IMR-90 (cell line): ENCODE measurements around the gene STAT1. TPM values are rescaled to one million over a fixed set of nuclear protein-coding genes. Genes with fewer than 3 reads are reported as not detected.

Source experiments
- ATAC-seq: fragments of 200-7000 bp; cut with Tn5 transposase; 2 replicates; pipeline ENCODE4 v1.9.1; 2020; ENCODE audit warnings: low read depth, mild to moderate bottlenecking, moderate library complexity
- BruUV-seq: library from RNA; stranded (reverse); fragments of 400-500 nt; replicated peaks from 2 replicates; lab custom pipeline; 2021; lab: Mats Ljungman, UMichigan
- CTCF ChIA-PET: fragments of 300-600 bp; formaldehyde crosslinking; extraction: SDS; loops from one replicate; lab custom pipeline; 2021; ENCODE audit warnings: antibody characterized with exemption; lab: Yijun Ruan, JAX
- POLR2A ChIA-PET: fragments of 300-600 bp; sonication (Branson Sonifier 250); formaldehyde crosslinking; loops from one replicate; lab custom pipeline; 2022; ENCODE audit warnings: antibody characterized with exemption; ENCODE audit not compliant: unreplicated experiment; lab: Charles Lee
- DNase-seq: peaks from one replicate; pipeline ENCODE4 v3.0.0; 2013
- H2AFZ ChIP-seq: replicated peaks from 2 replicates; pipeline ENCODE3; 2013; ENCODE audit warnings: low read length, mild to moderate bottlenecking; ENCODE audit not compliant: poor library complexity
- H2AK5ac ChIP-seq: 2 replicates; pipeline ENCODE4 v1.6.1; 2013; ENCODE audit warnings: low read depth, low read length, inconsistent platforms
- H2AK9ac ChIP-seq: replicated peaks from 2 replicates; pipeline ENCODE3; 2013; ENCODE audit warnings: mild to moderate bottlenecking, low read depth, low read length, moderate library complexity; ENCODE audit not compliant: poor library complexity
- H2BK120ac ChIP-seq: 2 replicates; pipeline ENCODE4 v1.6.1; 2013; ENCODE audit warnings: low read depth, low read length, inconsistent platforms
- H2BK15ac ChIP-seq: 3 replicates; pipeline ENCODE4 v1.6.1; 2013; ENCODE audit warnings: low read depth, low read length, inconsistent platforms
- H2BK20ac ChIP-seq: 2 replicates; pipeline ENCODE4 v1.6.1; 2013; ENCODE audit warnings: low read depth, mild to moderate bottlenecking, inconsistent platforms, low read length, moderate library complexity
- H2BK5ac ChIP-seq: 2 replicates; pipeline ENCODE4 v1.6.1; 2013; ENCODE audit warnings: mild to moderate bottlenecking, low read depth, low read length, inconsistent platforms; ENCODE audit not compliant: poor library complexity, severe bottlenecking
- H3K14ac ChIP-seq: replicated peaks from 2 replicates; pipeline ENCODE4 v1.6.1; 2013; ENCODE audit warnings: low read depth, low read length, inconsistent platforms
- H3K18ac ChIP-seq: 2 replicates; pipeline ENCODE4 v1.6.1; 2013; ENCODE audit warnings: low read depth, low read length, control low read depth
- H3K23ac ChIP-seq: 2 replicates; pipeline ENCODE4 v1.6.1; 2013; ENCODE audit warnings: low read depth, low read length, inconsistent platforms
- H3K27ac ChIP-seq: 2 replicates; pipeline ENCODE4 v1.5.1; 2013; ENCODE audit warnings: mild to moderate bottlenecking, control low read depth, low read length; ENCODE audit not compliant: insufficient read depth
- H3K27me3 ChIP-seq: 2 replicates; pipeline ENCODE4 v1.6.1; 2013; ENCODE audit warnings: low read length; ENCODE audit not compliant: control insufficient read depth, insufficient read depth
- H3K36me3 ChIP-seq: 2 replicates; pipeline ENCODE4 v1.6.1; 2013; ENCODE audit warnings: low read length, mixed read lengths; ENCODE audit not compliant: control insufficient read depth, insufficient read depth
- H3K4ac ChIP-seq: 2 replicates; pipeline ENCODE4 v1.6.1; 2013; ENCODE audit warnings: low read depth, low read length, inconsistent platforms
- H3K4me1 ChIP-seq: 2 replicates; pipeline ENCODE4 v1.6.1; 2013; ENCODE audit warnings: low read length, mixed read lengths; ENCODE audit not compliant: control insufficient read depth, insufficient read depth
- H3K4me2 ChIP-seq: 2 replicates; pipeline ENCODE4 v1.6.1; 2013; ENCODE audit warnings: low read depth, mild to moderate bottlenecking, control low read depth, low read length, moderate library complexity
- H3K4me3 ChIP-seq: 2 replicates; pipeline ENCODE4 v1.5.1; 2013; ENCODE audit warnings: low read depth, mild to moderate bottlenecking, control low read depth, low read length, moderate library complexity; ENCODE audit not compliant: insufficient read depth
- H3K56ac ChIP-seq: 2 replicates; pipeline ENCODE4 v1.6.1; 2013; ENCODE audit warnings: low read length, inconsistent platforms; ENCODE audit not compliant: insufficient read depth; ENCODE audit errors: extremely low read depth
- H3K79me1 ChIP-seq, 2 experiments: 2 replicates each; pipeline ENCODE4 v1.6.1; 2013; ENCODE audit warnings: low read length in 2 of 2, inconsistent platforms in 1 of 2, low read depth in 1 of 2
- H3K9ac ChIP-seq: 2 replicates; pipeline ENCODE4 v1.6.1; 2013; ENCODE audit warnings: low read depth, low read length, control low read depth
- H3K9me1 ChIP-seq: 2 replicates; pipeline ENCODE4 v1.6.1; 2013; ENCODE audit warnings: low read length, inconsistent platforms; ENCODE audit not compliant: insufficient read depth
- H3K9me3 ChIP-seq: 2 replicates; pipeline ENCODE4 v1.6.1; 2013; ENCODE audit warnings: low read length; ENCODE audit not compliant: control insufficient read depth, insufficient read depth
- H4K20me1 ChIP-seq: 2 replicates; pipeline ENCODE4 v1.6.1; 2013; ENCODE audit warnings: low read length, inconsistent platforms; ENCODE audit not compliant: insufficient read depth
- H4K5ac ChIP-seq: 2 replicates; pipeline ENCODE4 v1.6.1; 2013; ENCODE audit warnings: mild to moderate bottlenecking, low read depth, low read length, control low read depth
- H4K8ac ChIP-seq, 2 experiments: 2 replicates each; pipeline ENCODE4 v1.6.1; 2013; ENCODE audit warnings: low read depth in 2 of 2, low read length in 2 of 2, control low read depth in 1 of 2, inconsistent platforms in 1 of 2
- H4K91ac ChIP-seq: 2 replicates; pipeline ENCODE4 v1.6.1; 2013; ENCODE audit warnings: low read depth, low read length, inconsistent platforms; ENCODE audit not compliant: insufficient read depth
- BHLHE40 ChIP-seq: fragments of 150-350 bp; IDR thresholded peaks from 2 replicates; pipeline ENCODE4 v1.6.1; 2016; ENCODE audit warnings: mild to moderate bottlenecking, low read depth, low read length
- CEBPB ChIP-seq: IDR thresholded peaks from 2 replicates; pipeline ENCODE4 v1.6.1; 2012; ENCODE audit warnings: low read depth, low read length, improper control_type of control experiment
- CHD1 ChIP-seq: IDR thresholded peaks from 2 replicates; pipeline ENCODE4 v1.6.1; 2012; ENCODE audit warnings: low read depth, low read length, improper control_type of control experiment
- ELK1 ChIP-seq: fragments of 150-350 bp; IDR thresholded peaks from 2 replicates; pipeline ENCODE4 v1.6.1; 2016; ENCODE audit warnings: low read depth, mild to moderate bottlenecking, low read length, moderate library complexity, borderline replicate concordance
- FOS ChIP-seq: fragments of 150-350 bp; IDR thresholded peaks from 2 replicates; pipeline ENCODE4 v1.6.1; 2016; ENCODE audit warnings: low read depth, low read length
- MXI1 ChIP-seq: IDR thresholded peaks from 2 replicates; pipeline ENCODE4 v1.6.1; 2012; ENCODE audit warnings: low read depth, mild to moderate bottlenecking, low read length, moderate library complexity, borderline replicate concordance
- POLR2A ChIP-seq: IDR thresholded peaks from 2 replicates; pipeline ENCODE4 v1.6.1; 2012; ENCODE audit warnings: mild to moderate bottlenecking, low read depth, low read length
- RAD21 ChIP-seq: IDR thresholded peaks from 2 replicates; pipeline ENCODE4 v1.6.1; 2012; ENCODE audit warnings: low read length, improper control_type of control experiment
- RCOR1 ChIP-seq: IDR thresholded peaks from 2 replicates; pipeline ENCODE4 v1.6.1; 2012; ENCODE audit warnings: mild to moderate bottlenecking, low read length, improper control_type of control experiment; ENCODE audit not compliant: insufficient replicate concordance
- RFX5 ChIP-seq: IDR thresholded peaks from 2 replicates; pipeline ENCODE4 v1.8.0; 2012; ENCODE audit warnings: low read depth, mild to moderate bottlenecking, low read length, moderate library complexity
- SMC3 ChIP-seq: fragments of 150-350 bp; IDR thresholded peaks from 2 replicates; pipeline ENCODE4 v1.6.1; 2016; ENCODE audit warnings: low read depth, mild to moderate bottlenecking, antibody characterized with exemption, low read length, moderate library complexity
- USF2 ChIP-seq: fragments of 150-350 bp; IDR thresholded peaks from 2 replicates; pipeline ENCODE4 v1.6.1; 2017; ENCODE audit warnings: mild to moderate bottlenecking, antibody characterized with exemption, low read length, low read depth
- dilution Hi-C: fragments of 300-500 bp; cut with HindIII; formaldehyde crosslinking; loops from one replicate; pipeline ENCODE4 v1.14.3; 2018; ENCODE audit warnings: low sequenced_read_pairs; ENCODE audit not compliant: unreplicated experiment
- in situ Hi-C: fragments of 300-500 bp; cut with MboI; formaldehyde crosslinking; loops from 3 replicates; pipeline ENCODE4 v1.14.3; 2019; ENCODE audit warnings: low sequenced_read_pairs, inconsistent platforms, mixed read lengths
- intact Hi-C: fragments of 100-400 bp; cut with micrococcal nuclease; formaldehyde crosslinking; loops from 2 replicates; pipeline ENCODE4 v1.10.0; 2022
- polyA plus RNA-seq, 3 experiments: library from polyadenylated mRNA; depleted of rRNA; stranded (reverse); fragments of >200 nt; gene quantifications; 2 replicates each; pipeline ENCODE4 v1.2.3, GENCODE V29; 2012; ENCODE audit warnings: low replicate concordance in 1 of 3
- total RNA-seq: library from RNA; depleted of rRNA; stranded (reverse); fragments of >200 nt; gene quantifications from 2 replicates; pipeline ENCODE4 v1.2.3, GENCODE V29; 2012

The STAT1 gene
- total and polyA plus RNA-seq, 2 of the 4 experiments (the other 2 are of a cell fraction), result 43.2 to 67.9 TPM

GRCh38 chr2:191009541-191010374 lies 4.2 kb downstream of the STAT1 start (continued):
- TF ChIP-seq SMC3 (no peak), CHD1 (no peak), POLR2A (no peak)

- ATAC-seq (no peak), DNase-seq (no peak)
- no TSS peak for BruUV-seq
- Histone ChIP-seq H2BK15ac (no peak overlapping the region), H4K5ac (no peak overlapping the region), H3K4me2 (no peak overlapping the region), H2BK20ac (no peak overlapping the region), H3K14ac (no peak overlapping the region), H3K4me1 (peaks cover 8% of the 10 kb centered on the region), H4K91ac (no peak overlapping the region), H3K4me3 (no peak overlapping the region), H2BK120ac (no peak overlapping the region), H3K36me3 (peaks cover 41% of the 10 kb centered on the region), H3K79me1 (peaks cover 31 to 70% of the 10 kb centered on the region in 2 experiments), H3K9me3 (no peaks in the 10 kb centered on the region), H3K18ac (no peak overlapping the region), H3K9ac (no peak overlapping the region), H3K56ac (no peak overlapping the region), H3K9me1 (peaks cover 22% of the 10 kb centered on the region), H2AFZ (no peak overlapping the region), H3K27me3 (no peaks in the 10 kb centered on the region), H3K27ac (no peak overlapping the region), H2AK5ac (0 out of 2 replicates have a peak overlapping the region, but pooled peaks have one; percentile 35), H4K8ac (no peak overlapping the region), H3K4ac (no peak overlapping the region), H4K20me1 (peaks cover 15% of the 10 kb centered on the region; the same call in 1 of the 2 replicates), H2BK5ac (no peak overlapping the region), H3K23ac (no peak overlapping the region; the same call in 1 of the 2 replicates), H2AK9ac (no peak overlapping the region)
- intact Hi-C loops (no loop called here), in situ Hi-C loops (no loop called here), dilution Hi-C loops (no loop called here)
- ChIA-PET CTCF (no interaction called here), POLR2A (no interaction called here)
- TF ChIP-seq CEBPB (no peak), RCOR1 (no peak), FOS (no peak), RAD21 (no peak), ELK1 (no peak), BHLHE40 (no peak), MXI1 (no peak), RFX5 (no peak), CHD1 (no peak), USF2 (no peak)
Measured at GRCh38 chr2:191008286-191008685, 5.7 kb downstream of the STAT1 start.
